ENCODE measurements around the gene TYW1. TPM values are rescaled to one million over a fixed set of nuclear protein-coding genes. Genes with fewer than 3 reads are reported as not detected.

TYW1 gene
- total and polyA plus RNA-seq, 2 of the 4 experiments (the other 2 are of a cell fraction), result 10.7 to 23.7 TPM

GRCh38 chr7:66970310-66970709, 26.3 kb upstream of the TYW1 start:
- Histone ChIP-seq H2BK15ac (ENCODE audit: low read depth, low read length) (no peak overlapping the region), H3K27me3 (ENCODE audit: control insufficient read depth, insufficient read depth, low read length) (no peaks in the 10 kb centered on the region), H3K23ac (ENCODE audit: low read depth, low read length) (no peak overlapping the region), H2AK9ac (replicated peaks; ENCODE audit: low read depth, low read length, poor library complexity) (peak overlapping the region; percentile 33), H4K20me1 (ENCODE audit: insufficient read depth, low read length) (no peaks in the 10 kb centered on the region), H3K27ac (ENCODE audit: insufficient read depth, low read length) (no peak overlapping the region), H3K4me2 (ENCODE audit: low read depth, low read length) (no peak overlapping the region), H4K91ac (ENCODE audit: insufficient read depth, low read depth, low read length) (no peak overlapping the region), H3K79me1 (ENCODE audit: low read depth in 1 of 2, low read length in 2 of 2) (no peaks in the 10 kb centered on the region), H3K9me1 (ENCODE audit: insufficient read depth, low read length) (no peaks in the 10 kb centered on the region), H2AK5ac (ENCODE audit: low read depth, low read length) (no peak overlapping the region), H2BK120ac (ENCODE audit: low read depth, low read length) (no peak overlapping the region), H3K9ac (ENCODE audit: low read depth, low read length) (no peak overlapping the region), H4K8ac (ENCODE audit: low read depth in 2 of 2, low read length in 2 of 2) (no peak overlapping the region), H3K56ac (ENCODE audit: extremely low read depth, insufficient read depth, low read length) (no peak overlapping the region), H4K5ac (ENCODE audit: low read depth, low read length) (no peak overlapping the region), H2BK20ac (ENCODE audit: low read depth, low read length) (no peak overlapping the region), H2AFZ (replicated peaks; ENCODE audit: low read length, poor library complexity) (peak overlapping the region; percentile 24), H3K9me3 (ENCODE audit: control insufficient read depth, insufficient read depth, low read length) (no peaks in the 10 kb centered on the region), H3K18ac (ENCODE audit: low read depth, low read length) (no peak overlapping the region), H3K4ac (ENCODE audit: low read depth, low read length) (no peak overlapping the region), H3K4me1 (ENCODE audit: control insufficient read depth, insufficient read depth, low read length) (no peaks in the 10 kb centered on the region), H3K14ac (replicated peaks; ENCODE audit: low read depth, low read length) (no peak overlapping the region), H3K4me3 (ENCODE audit: insufficient read depth, low read depth, low read length) (no peak overlapping the region), H3K36me3 (ENCODE audit: control insufficient read depth, insufficient read depth, low read length) (no peaks in the 10 kb centered on the region), H2BK5ac (ENCODE audit: low read depth, low read length, poor library complexity, severe bottlenecking) (no peak overlapping the region)
- intact Hi-C loops (cut with micrococcal nuclease), result loop anchor here (10.0 kb wide), 1 partner anchor 46 kb away; the partner anchor contains the start of gene TMEM248
- in situ Hi-C loops (cut with MboI; ENCODE audit: low sequenced_read_pairs), result no loop called here
- DNase-seq (no peak), ATAC-seq (ENCODE audit: low read depth) (no peak; the same call in 1 of the 2 replicates)
- ChIA-PET POLR2A (ENCODE audit: unreplicated experiment) (no interaction called here), CTCF (no interaction called here)
- no peak for TF ChIP-seq RAD21 (IDR thresholded peaks at IDR 0.05; ENCODE audit: low read length)
- no peak for TF ChIP-seq POLR2A (IDR thresholded peaks at IDR 0.05; ENCODE audit: low read depth, low read length)
- TF ChIP-seq FOS (IDR thresholded peaks at IDR 0.05; ENCODE audit: low read depth, low read length), result no peak
- TF ChIP-seq MAFK (IDR thresholded peaks at IDR 0.05; ENCODE audit: low read depth, low read length), result no peak
- TF ChIP-seq BHLHE40 (IDR thresholded peaks at IDR 0.05; ENCODE audit: low read depth, low read length), result no peak
- TF ChIP-seq USF2 (IDR thresholded peaks at IDR 0.05; ENCODE audit: low read depth, low read length), result no peak
- no peak for TF ChIP-seq CHD1 (IDR thresholded peaks at IDR 0.05; ENCODE audit: low read depth, low read length)
- no peak for TF ChIP-seq MXI1 (IDR thresholded peaks at IDR 0.05; ENCODE audit: borderline replicate concordance, low read depth, low read length)
- TF ChIP-seq RFX5 (IDR thresholded peaks at IDR 0.05; ENCODE audit: low read depth, low read length), result no peak
- TF ChIP-seq CEBPB (IDR thresholded peaks at IDR 0.05; ENCODE audit: low read depth, low read length), result no peak
- no peak for TF ChIP-seq CTCF (conservative IDR thresholded peaks at IDR 0.05; ENCODE audit: low read depth, low read length)
- TF ChIP-seq SMC3 (IDR thresholded peaks at IDR 0.05; ENCODE audit: low read depth, low read length), result no peak
- no peak for TF ChIP-seq MAZ (IDR thresholded peaks at IDR 0.05; ENCODE audit: borderline replicate concordance, low read depth, low read length)
- TF ChIP-seq ELK1 (IDR thresholded peaks at IDR 0.05; ENCODE audit: borderline replicate concordance, low read depth, low read length), result no peak
- TF ChIP-seq NFE2L2 (IDR thresholded peaks at IDR 0.05; ENCODE audit: low read depth, low read length), result no peak
- BruUV-seq (replicated peaks), result no TSS peak
- dilution Hi-C loops (cut with HindIII; ENCODE audit: low sequenced_read_pairs, unreplicated experiment), result no loop called here
- no CpG with 5 or more reads among the region's 5 CpGs for WGBS, 2 experiments (ENCODE audit: extremely low coverage in 2 of 2, insufficient read length in 1 of 2)
